A549 treated with AZD9567 at 1 μM for 4 hours (cell line): ENCODE results near the gene NSL1. TPM values are rescaled to one million over a fixed set of nuclear protein-coding genes. Genes with fewer than 3 reads are reported as not detected.

Source experiments
- total RNA-seq: library from RNA; stranded (reverse); fragments of 200-300 nt; extraction: Qiagen RNA extraction; gene quantifications from 5 replicates; pipeline ENCODE4 v1.2.3, GENCODE V29; 2022; ENCODE audit not compliant: insufficient read depth

Gene NSL1, protein sequence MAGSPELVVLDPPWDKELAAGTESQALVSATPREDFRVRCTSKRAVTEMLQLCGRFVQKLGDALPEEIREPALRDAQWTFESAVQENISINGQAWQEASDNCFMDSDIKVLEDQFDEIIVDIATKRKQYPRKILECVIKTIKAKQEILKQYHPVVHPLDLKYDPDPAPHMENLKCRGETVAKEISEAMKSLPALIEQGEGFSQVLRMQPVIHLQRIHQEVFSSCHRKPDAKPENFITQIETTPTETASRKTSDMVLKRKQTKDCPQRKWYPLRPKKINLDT
- 28.8 to 44.9 TPM (median 32.4 TPM) in 5 replicates for total RNA-seq

DNA sequence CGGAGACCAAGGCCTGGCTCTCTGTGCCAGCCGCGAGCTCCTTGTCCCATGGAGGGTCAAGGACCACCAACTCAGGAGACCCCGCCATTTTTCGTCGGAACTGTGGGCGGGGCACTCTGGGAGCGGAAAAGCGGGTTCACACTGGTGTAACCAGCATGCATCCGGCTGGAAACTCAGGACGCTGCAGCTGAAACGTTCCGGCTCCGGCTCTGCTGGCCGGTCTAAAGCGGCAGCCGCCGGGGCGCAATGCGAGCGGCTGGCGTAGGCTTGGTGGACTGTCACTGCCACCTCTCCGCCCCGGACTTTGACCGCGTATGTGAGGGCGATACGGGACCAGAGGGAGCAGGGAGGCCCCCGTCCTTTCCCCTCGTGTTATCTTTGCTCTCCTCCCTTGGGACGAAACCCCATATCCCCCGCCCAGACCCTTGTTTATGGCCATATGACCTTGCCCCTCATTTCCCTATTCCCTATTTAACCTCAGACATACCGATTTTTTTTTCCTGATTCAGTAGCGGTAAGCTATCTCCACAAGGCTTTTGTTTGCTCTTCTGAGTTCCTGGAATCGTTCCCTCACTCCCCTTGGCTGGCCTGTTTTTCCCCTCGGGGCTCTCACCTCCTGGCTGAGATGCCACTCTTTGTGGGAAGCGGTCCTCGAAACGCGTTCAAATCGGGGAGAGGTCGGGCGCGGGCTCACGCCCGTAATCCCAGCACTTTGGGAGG is at the start of gene NSL1, which contains the start of gene TATDN3:
Gene NSL1 (minus strand): TSS at position 102 of the 720 bp plus-strand sequence. CDS start 14 bp downstream, at position 88.
Gene TATDN3 (plus strand): TSS at position 219 of the 720 bp plus-strand sequence. CDS start 28 bp downstream, at position 247.

DNA sequence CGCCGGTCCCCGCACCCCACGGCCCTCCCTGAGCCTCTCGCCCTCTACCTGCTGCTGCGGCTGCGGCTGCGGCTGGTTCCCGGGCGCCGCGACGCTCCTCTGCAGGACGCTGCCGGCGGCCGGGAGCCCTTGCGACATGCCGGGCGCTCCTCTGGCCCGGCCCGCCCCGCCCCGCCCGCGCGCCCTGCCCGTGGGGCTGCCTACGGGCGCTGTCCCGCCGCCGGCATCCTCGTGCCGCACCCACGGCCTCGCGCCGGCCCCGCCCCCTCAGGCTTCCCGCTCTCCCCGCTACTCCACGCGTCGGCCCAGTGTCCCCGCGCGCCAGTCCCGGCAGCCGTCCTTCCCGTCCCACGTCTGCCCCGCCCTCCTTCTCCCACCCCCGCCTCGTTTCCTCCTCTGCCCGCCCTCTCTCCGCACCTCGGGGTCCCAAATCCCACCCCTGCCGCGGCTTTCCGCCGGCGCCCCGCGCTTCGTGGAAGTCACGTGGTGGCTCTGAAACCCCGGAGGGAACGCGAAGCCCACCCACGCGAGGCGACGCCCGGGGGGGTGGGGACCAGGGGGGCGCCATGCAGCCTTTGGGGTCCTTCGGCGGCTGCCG is 91.9 kb downstream of the NSL1 start, which contains the start of gene BATF3:
Gene BATF3 (minus strand): TSS at position 216 of the 598 bp plus-strand sequence. CDS start 78 bp downstream, at position 138.

Other genes starting within 250 kb of the NSL1 start
- gene ATF3, start 183.0 kb downstream of the NSL1 start, total RNA-seq: 26.3 to 44.1 TPM (median 38.1 TPM) in 5 replicates
- 7.7 to 35.5 TPM (median 31.4 TPM) in 5 replicates for gene BATF3, start 91.9 kb downstream of the NSL1 start, total RNA-seq
- 10.0 to 12.1 TPM (median 11.3 TPM) in 5 replicates for gene TATDN3, start 117 bp upstream of the NSL1 start, total RNA-seq
- gene SPATA45, start 55.9 kb upstream of the NSL1 start, total RNA-seq: not detected in 5 replicates
- gene FLVCR1, start 66.5 kb upstream of the NSL1 start, total RNA-seq: 13.9 to 18.1 TPM (median 15.2 TPM) in 5 replicates
- gene VASH2, start 158.8 kb upstream of the NSL1 start, total RNA-seq: 1.7 to 5.4 TPM (median 2.8 TPM) in 5 replicates
- gene ANGEL2, start 224.1 kb upstream of the NSL1 start, total RNA-seq: 17.2 to 20.2 TPM (median 19.2 TPM) in 5 replicates